Placental pericyte (primary cell): ENCODE data around the gene RAG1. TPM values are rescaled to one million over a fixed set of nuclear protein-coding genes. Genes with fewer than 3 reads are reported as not detected.

Experiments used
- total RNA-seq: library from RNA; depleted of rRNA; stranded (reverse); fragments of >200 nt; gene quantifications from 2 replicates; pipeline ENCODE4 v1.2.3, GENCODE V29; 2012

The RAG1 gene
- under 0.01 and 0.57 TPM in 2 replicates for total RNA-seq

DNA sequence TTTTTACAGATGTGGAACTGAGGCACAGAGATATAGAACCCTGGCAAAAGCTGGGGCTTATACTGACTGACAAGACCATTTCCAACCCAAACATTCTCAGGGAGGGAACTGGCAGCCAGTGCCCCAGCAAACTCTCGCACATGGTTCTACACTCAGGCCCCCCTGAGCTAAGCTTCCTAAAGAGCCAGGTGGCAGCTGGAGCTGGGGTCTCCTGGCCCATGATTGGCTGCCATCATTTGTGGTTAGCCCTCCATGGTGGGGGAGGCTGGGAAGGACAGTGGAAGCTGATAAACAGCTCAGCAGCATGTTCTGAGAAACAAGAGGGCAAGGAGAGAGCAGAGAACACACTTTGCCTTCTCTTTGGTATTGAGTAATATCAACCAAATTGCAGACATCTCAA, at the start of gene RAG1:
RAG1 (plus strand) TSS at position 314 of the 400 bp plus-strand sequence. CDS start 5,298 bp downstream, outside the sequence.

GRCh38 chr11:36594316-36594989, 26.6 kb downstream of the RAG1 start, which contains the start of gene IFTAP:
Gene IFTAP, plus strand, starts transcription at chr11:36594502. Its CDS starts 15,602 bp downstream, at chr11:36610104.

DNA sequence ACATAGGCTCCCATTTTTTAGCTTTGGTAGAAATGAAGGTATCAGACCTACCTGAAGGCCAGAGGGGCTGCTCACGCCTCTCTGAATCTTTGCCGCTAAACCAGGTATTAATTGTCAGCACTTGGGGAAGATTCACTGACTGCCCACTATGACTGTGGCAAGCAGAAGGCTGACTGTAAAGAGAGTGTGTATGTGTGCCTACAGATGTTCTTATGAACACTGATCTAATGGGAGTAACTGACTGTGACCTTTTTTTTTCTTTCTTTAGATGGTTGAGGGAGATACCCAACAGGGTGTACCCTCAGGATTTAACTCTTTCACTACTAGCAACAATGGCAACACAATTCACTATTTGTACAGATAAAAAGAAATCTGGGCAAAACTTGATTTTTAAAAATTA, 30.2 kb downstream of the RAG1 start, which contains the start of gene RAG2:
RAG2 (minus strand) TSS at position 186 of the 400 bp plus-strand sequence. CDS start 4,068 bp downstream, outside the sequence.

Other genes starting within 250 kb of the RAG1 start
- gene TRAF6, start 57.7 kb upstream of the RAG1 start, total RNA-seq, result 7.7 and 12.7 TPM in 2 replicates
- 12.3 and 17.3 TPM in 2 replicates for gene IFTAP, start 26.5 kb downstream of the RAG1 start, total RNA-seq
- gene RAG2, start 30.2 kb downstream of the RAG1 start, total RNA-seq, result not detected in 2 replicates